DMS53 treated with DMSO at 0.1 percent for 48 hours (cell line): ENCODE data around the gene SCNN1G.
A peak's percentile ranks its signal among the peaks of the same experiment; 100 is the strongest.

Experiments used
- DNase-seq: peaks from one replicate; lab custom pipeline; 2025; ENCODE audit not compliant: unreplicated experiment; lab: John Stamatoyannopoulos, UW

Gene SCNN1G

DNA sequence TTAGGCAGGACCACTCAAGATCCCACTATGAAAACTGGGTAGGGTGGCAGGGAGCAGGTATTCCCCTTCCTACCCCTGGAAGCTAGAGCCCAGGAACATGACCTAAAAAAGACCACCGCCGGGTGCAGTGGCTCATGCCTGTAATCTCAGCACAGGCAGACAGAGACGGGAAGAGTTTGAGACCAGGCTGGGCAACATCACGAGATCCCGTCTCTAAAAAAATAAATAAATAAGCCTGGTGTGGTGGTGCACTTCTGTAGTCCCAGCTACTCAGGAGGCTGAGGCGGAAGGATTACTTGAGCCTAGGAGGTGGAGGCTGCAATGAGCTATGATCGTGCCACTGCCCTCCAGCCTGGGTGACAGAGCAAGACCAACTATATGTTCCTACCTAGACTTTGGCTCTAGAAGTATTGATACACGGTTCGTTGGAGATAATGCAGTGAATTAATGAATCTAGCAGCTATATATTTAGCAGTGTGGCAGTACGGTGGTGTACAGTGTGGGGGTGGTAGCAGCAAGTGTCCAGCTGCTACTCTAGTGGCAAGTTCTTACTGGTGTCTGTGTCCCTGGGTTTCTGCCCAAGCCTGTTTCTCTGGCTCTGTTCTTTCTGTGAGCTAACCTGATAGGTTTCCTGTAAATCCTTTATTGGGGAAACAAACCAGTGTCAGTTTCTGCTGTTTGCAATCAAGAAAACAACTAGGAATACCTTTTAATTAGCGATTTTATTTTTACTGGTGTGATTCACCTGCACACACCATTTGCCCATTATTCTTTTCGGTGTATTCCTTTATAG lies 30.0 kb upstream of the SCNN1G start:
- DNase-seq, result no peak

DNA sequence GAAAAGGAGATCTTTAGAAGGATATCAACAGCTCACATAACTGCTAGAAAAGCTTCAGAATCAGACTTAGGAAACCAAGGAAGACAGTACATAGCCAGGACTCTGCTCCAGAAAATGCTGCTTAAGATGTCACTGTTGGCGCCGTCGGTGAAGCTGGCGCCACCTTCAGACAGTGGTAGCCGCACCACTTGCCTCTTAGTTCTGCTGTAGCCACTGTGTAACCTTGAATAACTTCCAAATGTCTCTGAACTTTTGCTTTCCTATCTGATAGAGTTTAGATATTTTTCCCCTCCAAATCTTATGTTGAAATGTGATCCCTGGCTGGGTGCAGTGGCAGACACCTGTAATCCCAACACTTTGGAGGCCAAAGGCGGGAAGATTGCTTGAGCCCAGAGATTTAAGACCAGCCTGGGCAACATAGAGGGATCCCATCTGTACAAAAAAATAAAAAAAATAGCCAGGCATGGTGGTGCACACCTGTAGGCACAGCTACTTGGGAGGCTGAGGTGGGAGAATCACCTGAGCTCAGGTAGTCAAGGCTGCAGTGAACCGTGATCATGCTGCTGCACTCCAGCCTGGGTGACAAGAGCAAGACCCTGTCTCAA lies 27.0 kb upstream of the SCNN1G start:
- no peak for DNase-seq

DNA sequence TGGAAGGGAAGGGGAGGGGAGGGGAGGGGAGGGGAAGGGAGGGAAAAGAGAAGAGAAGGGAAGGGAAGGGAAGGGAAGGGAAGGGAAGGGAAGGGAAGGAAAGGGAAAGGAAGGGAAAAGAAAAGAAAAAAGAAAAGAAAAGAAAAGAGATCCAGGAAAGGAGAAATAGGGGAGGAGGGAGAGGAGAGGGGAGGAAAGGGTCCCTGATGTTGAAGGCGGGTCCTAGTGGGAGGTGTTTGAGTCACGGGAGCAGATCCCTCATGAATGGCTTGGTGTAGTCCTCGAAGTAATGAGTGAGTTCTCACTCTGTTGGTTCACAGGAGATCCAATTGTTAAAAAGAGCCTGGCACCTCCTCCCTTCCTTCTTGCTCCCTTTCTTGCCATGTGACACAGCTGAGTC lies 26.4 kb upstream of the SCNN1G start:
- no peak for DNase-seq

DNA sequence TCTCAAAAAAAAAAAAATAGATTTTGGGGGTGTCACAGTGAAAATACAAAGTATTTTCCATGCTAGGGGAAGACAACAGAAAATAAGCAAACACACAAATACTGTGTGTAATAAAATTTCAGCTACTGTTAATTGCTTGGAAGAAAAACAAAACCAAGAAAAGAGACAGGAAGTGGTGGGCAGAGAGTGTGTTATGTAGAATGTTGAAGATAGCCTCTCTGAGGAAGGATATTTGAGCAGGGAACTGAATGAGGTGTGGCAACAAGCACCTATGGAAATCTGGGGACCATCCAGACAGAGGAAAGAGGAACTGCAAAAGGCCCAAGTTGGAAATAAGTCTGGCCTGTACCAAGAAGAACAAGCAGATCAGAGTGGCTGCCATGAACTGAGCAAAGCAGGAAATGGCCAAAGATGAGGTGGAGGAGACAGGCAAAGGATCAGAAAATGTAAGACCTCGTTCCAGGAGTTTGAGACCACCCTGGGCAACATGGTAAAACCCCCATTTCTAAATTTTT lies 25.5 kb upstream of the SCNN1G start:
- DNase-seq, result no peak

DNA sequence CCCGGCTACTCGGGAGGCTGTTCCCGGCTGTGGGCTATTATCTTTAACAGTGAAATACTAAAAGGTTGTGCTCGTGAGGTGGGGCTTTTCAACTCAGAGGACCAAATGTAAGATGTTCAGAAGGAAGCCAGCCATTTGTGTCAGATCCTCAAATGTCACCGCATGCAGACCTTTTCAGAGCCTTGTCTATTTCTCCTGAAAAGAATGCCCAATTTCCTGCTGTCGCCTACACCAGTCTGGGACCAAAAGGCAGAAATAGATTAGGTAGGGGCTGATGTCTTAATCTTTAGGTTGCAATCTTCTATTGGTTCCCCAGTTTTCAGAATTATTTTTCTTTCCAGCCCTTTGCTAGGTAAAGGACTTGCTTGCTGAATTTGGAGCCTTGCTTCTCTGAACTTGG lies 24.4 kb upstream of the SCNN1G start:
- no peak for DNase-seq

DNA sequence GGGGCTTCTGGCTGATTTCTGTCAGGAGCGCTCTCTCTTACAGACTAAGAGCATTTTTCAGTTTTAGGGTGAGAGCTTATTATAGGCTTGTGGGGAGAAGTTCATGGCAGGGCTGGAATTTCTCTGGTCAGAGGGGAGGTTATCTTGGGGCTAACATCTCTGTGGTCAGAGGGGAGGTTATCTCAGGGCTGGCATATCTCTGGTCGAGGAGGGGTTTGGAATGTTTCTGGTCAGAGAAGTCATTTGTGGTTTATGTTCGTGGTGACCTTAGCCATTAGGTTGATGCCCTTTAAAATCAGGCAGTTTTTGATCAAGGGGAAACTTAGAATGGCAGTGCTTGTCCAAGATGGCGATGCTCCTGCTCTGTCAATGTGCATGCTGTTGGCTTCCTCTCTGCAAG lies 22.5 kb upstream of the SCNN1G start:
- DNase-seq, result no peak

DNA sequence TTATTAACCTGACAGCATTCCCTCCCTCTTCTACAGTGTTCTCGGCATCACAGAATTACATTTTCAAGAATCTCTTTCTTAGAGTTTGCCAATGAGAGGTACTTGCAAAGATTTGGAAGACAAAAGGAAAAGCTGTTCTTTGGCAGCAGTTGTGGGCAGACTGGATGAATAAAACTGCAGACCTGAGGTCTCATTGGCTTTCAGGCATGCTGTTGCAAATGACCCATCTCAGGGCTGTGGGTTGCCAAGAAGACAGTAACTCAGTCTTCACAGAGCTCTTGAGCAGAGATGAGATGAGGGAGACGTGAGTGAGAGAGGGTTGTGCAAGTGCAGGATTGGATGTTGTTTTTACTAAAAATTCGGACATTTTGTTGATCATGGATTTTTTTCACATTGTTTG lies 22.0 kb upstream of the SCNN1G start:
- DNase-seq, result no peak

DNA sequence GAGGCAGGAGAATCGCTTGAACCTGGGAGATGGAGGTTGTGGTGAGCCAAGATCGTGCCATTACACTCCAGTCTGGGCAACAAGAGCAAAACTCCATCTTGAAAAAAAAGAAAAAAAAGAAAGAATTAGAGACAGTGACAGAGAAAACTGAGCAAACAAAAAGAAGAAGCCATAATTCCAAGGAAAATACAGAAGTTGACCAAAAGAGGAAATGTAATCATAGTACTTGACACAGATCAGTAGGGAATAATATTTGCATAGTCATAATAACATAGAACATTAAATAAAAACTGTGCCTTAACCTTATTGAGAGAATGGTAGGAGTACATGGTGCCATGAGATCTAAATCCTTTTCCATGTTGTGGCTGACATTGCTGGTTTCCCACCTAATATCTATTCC lies 18.6 kb upstream of the SCNN1G start:
- no peak for DNase-seq

DNA sequence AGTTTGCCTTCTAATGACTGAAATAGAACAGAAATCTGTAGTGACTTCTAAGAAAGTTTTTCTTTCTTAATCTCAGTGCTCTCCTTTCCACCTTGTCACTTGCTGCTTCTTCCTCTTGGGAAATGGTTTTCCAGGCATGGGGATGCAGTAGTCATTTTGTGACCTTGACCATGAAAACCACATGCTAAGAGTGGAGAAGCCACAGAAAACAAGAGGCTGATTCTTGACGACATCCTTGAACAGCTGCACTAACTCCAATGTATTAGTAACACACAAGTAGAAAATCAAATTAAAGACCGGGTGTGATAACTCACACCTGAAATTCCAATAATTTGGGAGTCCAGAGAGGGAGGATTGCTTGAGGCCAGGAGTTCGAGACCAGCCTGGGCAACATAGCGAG lies 17.8 kb upstream of the SCNN1G start:
- DNase-seq, result no peak

DNA sequence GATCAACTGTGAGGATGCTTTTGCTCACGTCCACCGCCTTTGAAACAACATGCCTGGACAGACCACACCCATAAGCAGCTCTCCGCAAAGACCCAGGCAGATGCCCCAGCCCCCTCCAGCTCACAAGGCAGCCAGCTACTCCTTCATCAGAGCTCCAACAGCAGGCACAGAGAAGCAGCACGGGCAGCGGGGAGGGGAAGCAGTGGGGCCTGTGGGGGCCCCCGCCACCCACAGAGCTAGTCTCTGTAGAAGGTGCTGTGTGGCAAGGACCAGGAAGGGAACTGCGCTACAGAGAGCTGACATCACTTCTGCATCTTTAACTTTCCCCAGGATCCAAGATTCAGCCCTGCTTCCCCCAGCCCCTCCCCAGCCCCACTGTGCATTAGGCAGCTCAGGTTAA lies 10.0 kb upstream of the SCNN1G start:
- DNase-seq, result no peak

DNA sequence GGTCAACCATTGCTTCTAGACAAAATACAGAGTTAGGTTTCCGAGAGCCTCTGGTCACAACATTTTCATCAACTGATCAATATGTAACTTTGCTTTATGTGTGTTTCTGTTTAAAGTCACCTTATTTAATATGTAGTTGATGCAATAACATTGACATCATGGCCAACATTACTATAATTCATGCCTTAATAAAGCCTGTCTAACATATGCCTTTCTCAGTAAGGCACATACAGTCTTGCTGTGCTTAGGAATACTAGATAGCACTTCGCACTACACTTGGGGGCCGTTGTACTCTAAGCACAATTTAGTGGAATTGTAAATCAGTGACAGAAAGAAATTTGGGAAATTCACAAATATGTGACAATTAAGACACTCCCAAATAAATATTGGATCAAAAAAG lies 9.6 kb upstream of the SCNN1G start:
- DNase-seq, result no peak

DNA sequence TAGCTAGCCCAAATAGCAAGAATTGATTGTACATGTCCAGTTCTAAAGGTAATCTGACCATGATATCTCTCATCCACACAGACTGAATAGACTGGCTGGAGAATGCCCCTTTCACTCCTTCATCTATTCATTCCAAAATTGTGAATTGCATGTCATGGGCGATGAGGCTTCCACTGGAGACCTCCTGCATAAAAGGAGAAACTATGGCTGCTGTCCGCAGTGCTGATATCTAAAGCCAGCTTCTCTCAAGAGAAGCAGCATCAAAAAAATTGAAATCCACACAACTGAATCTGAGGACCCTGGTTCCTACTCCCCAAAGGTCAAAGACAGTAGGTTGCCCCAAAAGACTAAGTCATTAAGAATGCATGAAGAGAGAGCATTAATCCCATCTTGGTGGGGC lies 7.9 kb upstream of the SCNN1G start:
- DNase-seq, result no peak

DNA sequence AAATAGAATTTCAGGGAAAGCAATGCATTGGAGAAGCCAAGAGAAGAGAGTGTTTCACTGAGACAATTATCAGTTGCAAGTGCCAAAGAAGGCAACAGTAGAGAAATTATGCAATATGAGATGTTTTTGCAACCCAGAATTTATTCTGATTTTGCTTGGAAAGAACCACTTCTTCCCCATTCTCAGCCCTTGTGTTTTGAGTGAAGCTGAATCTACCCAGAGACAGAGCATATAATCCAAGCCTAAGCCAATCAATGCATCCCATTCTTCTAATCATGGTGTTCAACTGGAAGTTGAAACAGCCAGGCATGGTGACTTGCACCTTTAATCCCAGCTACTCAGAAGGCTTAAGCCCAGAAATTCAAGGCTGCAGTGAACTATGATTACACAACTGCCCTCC lies 6.9 kb upstream of the SCNN1G start:
- no peak for DNase-seq

DNA sequence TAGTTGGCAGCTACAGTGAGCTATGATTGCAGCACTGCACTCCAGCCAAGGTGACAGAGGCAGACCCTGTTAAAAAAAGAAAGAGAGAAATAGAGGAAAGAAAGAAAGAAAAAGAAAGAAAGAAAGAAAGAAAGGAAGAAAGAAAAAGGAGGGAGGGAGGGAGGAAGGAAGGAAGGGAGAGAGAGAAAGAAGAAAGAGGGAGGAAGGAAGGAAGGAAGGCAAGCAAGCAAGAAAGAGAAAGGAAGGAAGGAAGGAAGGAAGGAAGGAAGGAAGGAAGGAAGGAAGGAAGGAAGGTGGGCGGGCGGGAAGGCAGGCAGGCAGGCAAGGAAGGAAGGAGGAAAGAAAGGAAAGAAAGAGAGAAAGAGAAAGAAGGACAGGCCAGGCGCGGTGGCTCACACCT lies 1.0 kb upstream of the SCNN1G start:
- no peak for DNase-seq

DNA sequence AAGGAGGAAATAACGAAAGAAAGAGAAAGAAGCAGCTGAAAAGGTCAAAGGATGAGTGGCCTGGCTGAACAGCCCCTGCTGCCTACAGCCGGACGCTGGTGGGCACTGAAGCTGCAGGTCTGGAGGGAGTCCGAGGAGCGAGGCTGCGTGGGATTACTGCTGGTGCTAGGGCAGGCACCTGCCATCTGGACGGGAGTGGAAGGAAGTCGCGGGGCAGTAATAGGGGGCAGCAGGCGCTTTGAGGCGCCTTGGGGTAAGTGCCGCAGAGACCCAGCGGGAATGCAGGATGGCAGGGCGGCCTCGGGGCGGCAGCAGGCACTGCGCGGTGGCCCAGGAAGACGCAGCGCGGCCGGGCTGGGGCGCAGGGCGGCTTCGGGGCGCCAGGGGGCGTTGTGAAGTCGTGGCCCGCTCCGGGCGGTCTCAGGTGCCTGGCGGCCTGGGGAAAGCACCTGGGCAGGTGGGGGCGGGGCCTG lies 303 bp upstream of the SCNN1G start:
- DNase-seq, result peak; percentile 74

DNA sequence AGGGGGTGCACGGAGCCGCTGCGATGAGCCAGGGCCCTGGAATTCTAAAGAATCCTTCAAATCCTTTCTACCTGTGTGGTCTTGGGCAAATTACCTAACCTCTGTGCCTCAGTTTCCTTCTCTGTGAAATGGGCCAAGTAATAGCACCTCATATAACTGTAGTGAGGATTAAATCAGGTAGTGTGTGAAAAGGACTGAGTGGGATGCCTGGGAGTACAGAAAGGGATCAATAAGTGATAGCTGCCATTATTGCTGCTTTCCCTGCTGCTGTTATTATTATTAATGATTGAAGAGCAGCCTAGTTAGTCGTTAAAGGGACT lies 958 bp downstream of the SCNN1G start:
- no peak for DNase-seq

DNA sequence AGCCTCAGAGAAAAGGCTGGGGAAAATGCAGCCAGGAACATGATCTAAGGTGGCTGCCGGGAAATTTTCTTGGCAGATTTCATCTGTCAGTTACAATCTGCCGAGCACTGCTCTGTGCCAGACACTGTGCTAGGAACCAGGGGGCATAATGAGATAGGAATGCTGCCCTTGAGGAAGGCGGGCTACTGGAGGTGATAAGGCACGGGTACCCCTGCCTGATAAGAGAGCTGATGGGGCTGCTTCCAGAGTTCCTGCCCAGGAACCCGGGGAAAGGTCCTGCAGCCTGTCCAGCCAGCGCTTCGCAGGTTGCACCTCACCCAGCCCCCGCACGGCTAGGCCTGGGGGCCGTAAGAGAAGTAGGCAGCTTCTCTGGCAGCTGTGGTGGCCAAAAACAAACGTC lies 3.1 kb downstream of the SCNN1G start:
- no peak for DNase-seq

DNA sequence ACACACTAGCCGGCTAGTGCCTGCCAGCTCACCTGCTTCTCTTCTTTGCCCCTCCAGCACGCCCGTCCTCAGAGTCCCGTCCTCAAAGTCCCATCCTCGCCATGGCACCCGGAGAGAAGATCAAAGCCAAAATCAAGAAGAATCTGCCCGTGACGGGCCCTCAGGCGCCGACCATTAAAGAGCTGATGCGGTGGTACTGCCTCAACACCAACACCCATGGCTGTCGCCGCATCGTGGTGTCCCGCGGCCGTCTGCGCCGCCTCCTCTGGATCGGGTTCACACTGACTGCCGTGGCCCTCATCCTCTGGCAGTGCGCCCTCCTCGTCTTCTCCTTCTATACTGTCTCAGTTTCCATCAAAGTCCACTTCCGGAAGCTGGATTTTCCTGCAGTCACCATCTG lies 3.6 kb downstream of the SCNN1G start:
- DNase-seq, result no peak

DNA sequence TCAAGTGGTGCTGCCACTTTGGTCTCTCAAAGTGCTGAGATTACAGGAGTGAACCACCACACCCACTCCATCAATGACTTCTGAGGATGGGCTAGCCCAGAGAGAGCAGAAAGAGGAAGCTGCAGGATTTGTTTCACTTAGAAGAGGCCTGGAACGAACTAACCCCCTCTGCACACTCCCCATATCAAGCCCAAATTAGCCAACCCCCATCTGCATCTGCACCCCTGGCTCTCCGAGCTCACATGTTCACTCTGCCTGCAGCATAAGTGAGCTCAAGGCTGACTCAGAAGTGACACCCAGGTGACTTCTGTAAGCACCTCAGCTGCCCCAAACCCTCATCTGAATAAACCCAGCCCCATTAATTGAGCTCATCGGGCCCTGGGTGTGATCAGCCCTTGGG lies 4.8 kb downstream of the SCNN1G start:
- DNase-seq, result no peak

DNA sequence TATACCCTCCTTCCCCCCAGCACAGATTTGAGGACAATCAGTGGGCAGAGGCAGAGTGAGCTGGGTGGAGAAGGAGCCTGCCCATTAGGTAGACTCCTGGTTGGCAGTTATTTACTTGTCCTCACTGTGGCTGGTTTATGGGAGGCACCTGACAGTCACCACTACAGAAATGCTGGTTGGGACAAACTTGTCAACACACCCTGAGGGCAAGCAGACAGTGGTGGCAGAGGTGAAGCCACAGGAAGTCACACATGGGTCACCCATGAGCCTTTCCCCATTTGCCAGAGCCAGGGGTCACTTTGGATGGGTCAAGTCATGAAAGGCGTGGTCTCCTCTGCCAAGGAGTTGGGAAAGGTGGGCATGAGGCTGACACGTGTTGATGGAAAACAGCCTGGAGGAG lies 6.4 kb downstream of the SCNN1G start:
- DNase-seq, result no peak

DNA sequence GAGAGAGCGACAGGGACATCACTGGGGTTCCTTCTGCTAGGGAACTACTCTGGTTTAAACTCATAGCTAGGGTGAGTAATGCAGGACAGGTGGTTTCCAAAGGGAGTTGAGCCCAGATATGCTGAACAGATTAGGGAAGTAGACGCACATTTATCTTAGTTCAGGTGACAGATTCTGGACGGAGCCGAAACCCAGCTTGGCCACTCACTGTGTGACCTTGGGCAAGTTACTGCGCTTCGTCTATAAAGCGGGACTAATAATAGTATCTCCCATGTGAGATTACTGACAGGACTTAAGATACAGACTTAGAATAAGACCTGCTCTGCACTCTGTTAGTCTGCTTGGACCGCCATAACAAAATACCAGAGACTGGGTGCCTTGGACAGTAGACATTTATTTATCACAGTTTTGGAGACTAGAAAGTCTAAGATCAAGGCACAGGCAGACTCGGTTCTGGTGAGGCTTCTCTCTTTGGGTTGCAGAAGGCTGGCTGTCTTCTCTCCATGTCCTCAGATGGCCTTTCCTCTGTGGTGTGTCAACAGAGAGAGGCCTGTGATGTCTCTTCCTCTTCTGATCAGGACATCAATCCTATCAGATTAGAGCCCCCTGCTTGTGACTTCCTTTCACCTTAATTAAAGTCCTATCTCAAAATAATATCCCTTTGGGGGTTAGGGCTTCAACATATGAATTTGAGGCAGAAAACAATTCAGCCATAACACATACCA lies 12.1 kb downstream of the SCNN1G start:
- no peak for DNase-seq

DNA sequence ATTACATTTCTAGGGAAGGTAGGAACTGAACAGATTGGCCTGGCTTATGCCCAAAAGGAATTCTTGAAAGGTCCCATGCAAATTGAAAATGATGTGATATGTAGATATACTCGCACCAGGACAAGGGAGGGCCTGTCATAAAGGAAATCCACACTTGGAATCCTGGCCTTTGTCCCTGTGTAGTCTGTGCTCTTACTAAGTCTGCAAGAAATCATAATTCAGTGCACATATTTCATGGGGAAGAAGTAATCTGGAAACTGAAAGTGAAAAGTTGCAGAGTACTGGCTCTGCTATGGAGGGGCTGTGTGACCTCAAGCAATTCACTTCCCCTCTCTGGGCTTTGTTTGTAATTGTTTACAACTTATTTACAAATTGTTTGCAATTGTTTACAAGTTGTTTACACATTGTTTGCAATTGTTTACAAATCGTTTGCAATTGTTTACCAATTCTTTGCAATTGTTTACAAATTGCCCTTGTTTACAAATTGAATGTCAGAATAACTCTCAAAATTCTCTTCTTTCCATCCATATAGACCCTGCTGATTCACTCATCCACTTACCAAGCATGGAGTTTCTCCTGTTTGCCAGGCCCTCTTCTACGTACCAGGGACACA lies 12.9 kb downstream of the SCNN1G start:
- no peak for DNase-seq
